ENCODE data around the gene PTPN5. TPM values are rescaled to one million over a fixed set of nuclear protein-coding genes. Genes with fewer than 3 reads are reported as not detected.

Gene PTPN5
- total and polyA plus RNA-seq, 4 donors = 18.0 to 92.8 (median 53.0) TPM

DNA sequence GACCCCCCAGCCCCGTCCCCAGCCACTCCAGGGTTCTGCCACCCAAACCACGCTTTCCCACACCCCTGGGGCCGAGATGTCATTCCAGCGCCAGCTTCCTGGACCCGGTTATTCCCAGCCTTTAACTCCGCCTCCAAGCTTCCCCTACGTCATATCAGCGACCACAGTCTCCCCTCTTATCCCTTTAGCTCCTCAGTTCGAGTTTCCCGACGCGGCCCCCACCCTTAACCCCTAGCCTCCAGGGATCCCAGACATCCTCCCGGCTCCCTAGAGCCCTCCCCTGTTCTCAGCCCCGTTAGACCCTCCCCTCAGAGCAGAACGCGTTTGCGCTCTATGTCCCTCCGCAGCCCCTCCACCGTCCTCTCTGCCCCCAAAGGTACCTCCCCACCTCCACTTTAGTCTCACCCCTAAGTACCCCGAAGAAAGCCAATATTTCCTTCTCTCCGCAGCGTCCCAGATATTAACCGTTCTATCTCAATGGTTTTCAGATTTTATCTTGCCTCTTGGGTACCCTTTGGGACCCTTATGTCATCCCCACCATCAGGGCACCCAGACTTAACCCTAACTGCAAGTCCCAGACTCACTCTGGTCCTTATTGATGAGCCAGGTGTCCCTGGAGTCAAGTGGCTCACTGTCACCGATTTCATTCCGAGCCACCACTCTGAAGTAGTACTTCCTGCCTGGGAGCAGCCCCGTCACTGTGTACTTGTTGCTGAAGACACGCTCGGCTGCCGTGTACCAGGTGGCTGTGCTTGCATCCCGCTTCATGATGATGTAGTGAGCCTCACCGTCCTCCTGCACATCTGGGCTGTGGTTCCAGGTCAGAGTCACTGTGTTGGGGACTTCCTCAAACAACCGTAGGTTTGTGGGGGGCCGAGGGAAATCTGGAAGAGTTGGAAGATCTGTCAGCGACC lies 85.0 kb downstream of the PTPN5 start:
- DNase-seq (ENCODE audit: low read depth in 4 of 6, low spot score in 6 of 6) = peak in 3 of 6 donors; percentile 62 to 94 (median 89)
- Histone ChIP-seq H3K27ac (ENCODE audit: low read depth, low read length) (peak overlapping the region; percentile 58), H3K27me3 (ENCODE audit: control insufficient read depth, insufficient read depth, low read length) (no peaks in the 10 kb centered on the region), H3K36me3 (ENCODE audit: control insufficient read depth, insufficient read depth, low read length) (peaks cover 18% of the 10 kb centered on the region), H3K4me3 (ENCODE audit: low read depth, low read length) (peak overlapping the region; percentile 53), H3K9me3 (ENCODE audit: control insufficient read depth, insufficient read depth, low read length) (no peaks in the 10 kb centered on the region), H3K4me1 (ENCODE audit: control insufficient read depth, insufficient read depth, low read length) (peaks cover 17% of the 10 kb centered on the region)
- WGBS (ENCODE audit: insufficient coverage) = 12% methylated on average over 31 of the region's 34 CpGs

- Histone ChIP-seq H3K27me3 (ENCODE audit: control insufficient read depth, insufficient read depth, low read length) (no peaks in the 10 kb centered on the region), H3K9me3 (ENCODE audit: control insufficient read depth, insufficient read depth, low read length) (no peaks in the 10 kb centered on the region), H3K36me3 (ENCODE audit: control insufficient read depth, insufficient read depth, low read length) (peaks cover 26% of the 10 kb centered on the region), H3K27ac (ENCODE audit: low read depth, low read length) (no peak overlapping the region), H3K4me1 (ENCODE audit: control insufficient read depth, insufficient read depth, low read length) (peaks cover 18% of the 10 kb centered on the region), H3K4me3 (ENCODE audit: low read depth, low read length) (peak overlapping the region; percentile 53)
- DNase-seq (ENCODE audit: low read depth in 4 of 6, low spot score in 6 of 6) = peak in 2 of 6 donors; percentile 53 to 58
- WGBS (ENCODE audit: insufficient coverage) = under 1% methylated on average over 42 of the region's 46 CpGs
These were observed 85.8 kb downstream of the PTPN5 start for GRCh38 chr11:18705651-18706281.

DNA sequence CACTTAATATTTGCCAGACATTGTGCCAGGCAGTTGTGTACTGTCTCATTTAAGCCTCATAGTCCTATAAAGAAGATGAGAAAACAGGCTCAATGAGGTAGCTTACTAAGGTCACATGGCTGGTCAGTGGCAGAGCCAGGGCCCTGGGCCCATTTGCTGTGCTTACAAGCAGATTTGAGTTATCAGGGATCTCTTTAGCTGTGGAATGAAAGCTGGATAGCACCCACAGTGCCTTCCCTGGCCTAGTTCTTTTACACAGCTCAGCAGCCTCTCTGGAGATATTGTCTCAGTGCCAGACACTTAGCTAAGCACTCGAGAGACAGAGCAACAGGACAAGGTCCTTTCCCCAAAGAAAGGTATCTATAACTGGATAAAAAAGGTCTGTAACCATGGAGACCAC lies 86.9 kb downstream of the PTPN5 start:
- WGBS (ENCODE audit: insufficient coverage) = no CpG with 5 or more reads among the region's 1 CpG
- Histone ChIP-seq H3K4me3 (ENCODE audit: low read depth, low read length) (no peak overlapping the region), H3K9me3 (ENCODE audit: control insufficient read depth, insufficient read depth, low read length) (no peaks in the 10 kb centered on the region), H3K27ac (ENCODE audit: low read depth, low read length) (no peak overlapping the region), H3K36me3 (ENCODE audit: control insufficient read depth, insufficient read depth, low read length) (peaks cover 30% of the 10 kb centered on the region), H3K4me1 (ENCODE audit: control insufficient read depth, insufficient read depth, low read length) (peaks cover 29% of the 10 kb centered on the region), H3K27me3 (ENCODE audit: control insufficient read depth, insufficient read depth, low read length) (no peaks in the 10 kb centered on the region)
- no peak for DNase-seq (ENCODE audit: low read depth in 4 of 6, low spot score in 6 of 6)

GRCh38 chr11:18704045-18704645 lies 87.5 kb downstream of the PTPN5 start:
- Histone ChIP-seq H3K27ac (ENCODE audit: low read depth, low read length) (no peak overlapping the region), H3K4me3 (ENCODE audit: low read depth, low read length) (no peak overlapping the region), H3K4me1 (ENCODE audit: control insufficient read depth, insufficient read depth, low read length) (peaks cover 34% of the 10 kb centered on the region), H3K27me3 (ENCODE audit: control insufficient read depth, insufficient read depth, low read length) (no peaks in the 10 kb centered on the region), H3K9me3 (ENCODE audit: control insufficient read depth, insufficient read depth, low read length) (no peaks in the 10 kb centered on the region), H3K36me3 (ENCODE audit: control insufficient read depth, insufficient read depth, low read length) (peaks cover 28% of the 10 kb centered on the region)
- 80% methylated on average over 5 of the region's 5 CpGs for WGBS (ENCODE audit: insufficient coverage)
- no peak for DNase-seq (ENCODE audit: low read depth in 4 of 6, low spot score in 6 of 6)

DNA sequence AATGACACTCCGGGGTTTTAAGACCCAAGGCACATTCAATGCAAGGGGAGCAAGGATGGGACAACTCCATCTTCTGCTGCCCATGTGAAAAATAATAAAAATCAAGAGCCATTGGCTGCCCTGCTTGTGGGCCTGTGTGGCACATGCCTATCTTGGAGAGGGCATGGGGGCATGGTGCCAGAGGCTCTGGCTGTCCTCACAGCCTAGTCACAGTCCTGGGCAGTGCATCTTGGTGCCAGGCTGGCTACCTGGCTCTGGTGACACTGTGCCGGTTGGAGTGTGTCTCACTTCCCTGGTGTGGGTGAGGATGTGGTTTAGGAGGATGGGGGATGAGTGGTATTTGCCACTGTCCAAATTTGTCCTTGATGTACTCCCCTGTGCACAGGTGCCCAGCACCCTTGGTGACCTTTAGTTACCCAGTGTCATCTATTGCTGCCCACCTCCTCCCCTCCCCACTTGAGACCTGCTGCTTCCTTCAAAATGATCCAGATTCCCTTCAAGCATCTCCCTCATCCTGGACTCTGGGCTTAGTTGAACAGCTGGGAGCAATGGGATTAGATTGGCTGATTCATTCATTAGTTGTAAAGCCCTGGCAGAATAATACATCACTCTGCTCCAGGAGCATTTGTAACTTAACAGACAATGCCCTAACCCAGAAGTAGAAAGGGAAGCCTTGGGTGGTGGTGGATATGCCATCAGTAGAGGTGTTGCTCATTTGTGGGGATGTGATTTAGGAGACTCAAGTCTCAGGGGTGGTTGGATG lies 88.4 kb downstream of the PTPN5 start:
- Histone ChIP-seq H3K27ac (ENCODE audit: low read depth, low read length) (no peak overlapping the region), H3K4me3 (ENCODE audit: low read depth, low read length) (no peak overlapping the region), H3K9me3 (ENCODE audit: control insufficient read depth, insufficient read depth, low read length) (no peaks in the 10 kb centered on the region), H3K27me3 (ENCODE audit: control insufficient read depth, insufficient read depth, low read length) (no peaks in the 10 kb centered on the region), H3K4me1 (ENCODE audit: control insufficient read depth, insufficient read depth, low read length) (peaks cover 36% of the 10 kb centered on the region), H3K36me3 (ENCODE audit: control insufficient read depth, insufficient read depth, low read length) (peaks cover 28% of the 10 kb centered on the region)
- 52% methylated on average over 2 of the region's 2 CpGs for WGBS (ENCODE audit: insufficient coverage)
- no peak for DNase-seq (ENCODE audit: low read depth in 4 of 6, low spot score in 6 of 6)

DNA sequence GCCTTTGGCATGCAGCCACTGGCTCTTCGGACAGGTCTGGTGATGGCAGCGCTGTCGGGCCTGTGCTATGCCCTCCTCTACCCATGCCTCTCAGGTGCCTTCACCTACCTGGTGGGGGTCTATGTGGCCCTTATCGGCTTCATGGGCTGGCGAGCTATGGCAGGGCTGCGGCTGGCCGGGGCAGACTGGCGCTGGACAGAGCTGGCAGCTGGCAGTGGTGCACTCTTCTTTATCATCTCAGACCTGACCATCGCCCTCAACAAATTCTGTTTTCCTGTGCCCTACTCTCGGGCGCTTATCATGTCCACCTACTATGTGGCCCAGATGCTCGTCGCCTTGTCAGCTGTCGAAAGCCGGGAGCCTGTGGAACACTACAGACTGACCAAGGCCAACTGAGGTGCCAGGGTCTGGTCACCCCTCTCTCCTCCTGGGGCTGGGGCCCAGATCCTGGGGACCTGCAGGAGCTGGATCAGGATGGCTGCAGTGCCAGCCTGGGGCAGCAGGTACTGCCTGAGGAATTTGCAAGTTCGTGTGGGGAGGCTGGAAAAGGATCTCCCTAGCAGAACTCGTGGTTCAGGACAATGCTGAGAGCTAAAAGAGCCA lies 89.9 kb downstream of the PTPN5 start:
- peaks cover 31% of the 10 kb centered on the region for H3K4me1 ChIP-seq (ENCODE audit: control insufficient read depth, insufficient read depth, low read length)
- H3K27me3 ChIP-seq (ENCODE audit: control insufficient read depth, insufficient read depth, low read length) = no peaks in the 10 kb centered on the region
- WGBS (ENCODE audit: insufficient coverage) = 96% methylated on average over 17 of the region's 17 CpGs
- DNase-seq (ENCODE audit: low read depth in 4 of 6, low spot score in 6 of 6) = no peak
- no peaks in the 10 kb centered on the region for H3K9me3 ChIP-seq (ENCODE audit: control insufficient read depth, insufficient read depth, low read length)
- H3K36me3 ChIP-seq (ENCODE audit: control insufficient read depth, insufficient read depth, low read length) = peaks cover 28% of the 10 kb centered on the region
- H3K27ac ChIP-seq (ENCODE audit: low read depth, low read length) = no peak overlapping the region
- H3K4me3 ChIP-seq (ENCODE audit: low read depth, low read length) = no peak overlapping the region

DNA sequence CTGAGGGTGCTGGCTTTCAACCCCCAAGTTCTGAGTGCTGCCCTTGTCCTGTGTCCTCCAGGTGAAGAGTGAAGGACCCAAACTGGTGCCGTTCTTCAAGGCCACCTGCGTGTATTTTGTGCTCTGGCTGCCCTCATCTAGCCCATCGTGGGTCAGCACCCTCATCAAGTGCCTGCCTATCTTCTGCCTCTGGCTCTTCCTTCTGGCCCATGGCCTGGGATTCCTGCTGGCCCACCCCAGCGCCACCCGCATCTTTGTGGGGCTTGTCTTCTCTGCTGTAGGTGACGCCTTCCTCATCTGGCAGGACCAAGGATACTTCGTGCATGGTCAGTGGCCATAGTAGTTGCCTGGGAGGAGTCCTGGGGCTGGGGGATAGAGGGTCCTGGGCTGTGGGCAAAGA lies 90.7 kb downstream of the PTPN5 start:
- no peak for DNase-seq (ENCODE audit: low read depth in 4 of 6, low spot score in 6 of 6)
- no peak overlapping the region for H3K27ac ChIP-seq (ENCODE audit: low read depth, low read length)
- H3K27me3 ChIP-seq (ENCODE audit: control insufficient read depth, insufficient read depth, low read length) = no peaks in the 10 kb centered on the region

DNA sequence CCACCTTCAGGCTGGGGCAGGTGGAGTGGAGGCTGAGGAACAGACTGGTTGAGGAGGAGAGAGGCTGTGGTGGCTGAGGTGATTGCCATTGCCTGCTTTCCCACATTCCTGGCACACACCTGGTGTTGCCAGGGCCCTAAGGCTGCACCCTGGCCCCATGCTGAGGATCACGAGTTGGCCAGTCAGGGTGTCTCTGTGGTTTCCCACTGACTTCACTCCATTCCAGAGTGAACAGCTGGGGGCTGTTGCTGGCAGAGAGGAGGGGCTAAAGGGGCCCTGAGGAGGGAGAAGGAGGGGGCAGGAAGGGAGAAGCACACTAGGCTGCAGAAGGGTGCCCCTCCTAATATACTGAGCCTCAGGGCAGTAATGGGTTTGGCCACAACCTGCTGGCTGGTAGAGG lies 91.2 kb downstream of the PTPN5 start:
- Histone ChIP-seq H3K27ac (ENCODE audit: low read depth, low read length) (no peak overlapping the region), H3K4me3 (ENCODE audit: low read depth, low read length) (no peak overlapping the region), H3K27me3 (ENCODE audit: control insufficient read depth, insufficient read depth, low read length) (no peaks in the 10 kb centered on the region), H3K36me3 (ENCODE audit: control insufficient read depth, insufficient read depth, low read length) (peaks cover 28% of the 10 kb centered on the region), H3K9me3 (ENCODE audit: control insufficient read depth, insufficient read depth, low read length) (no peaks in the 10 kb centered on the region), H3K4me1 (ENCODE audit: control insufficient read depth, insufficient read depth, low read length) (peaks cover 23% of the 10 kb centered on the region)
- DNase-seq (ENCODE audit: low read depth in 4 of 6, low spot score in 6 of 6) = no peak
- WGBS (ENCODE audit: insufficient coverage) = 67% methylated on average over 1 of the region's 1 CpG

More for the DNA sequence above, 90.7 kb downstream of the PTPN5 start:
- 94% methylated on average over 7 of the region's 7 CpGs for WGBS (ENCODE audit: insufficient coverage)
- Histone ChIP-seq H3K36me3 (ENCODE audit: control insufficient read depth, insufficient read depth, low read length) (peaks cover 28% of the 10 kb centered on the region), H3K9me3 (ENCODE audit: control insufficient read depth, insufficient read depth, low read length) (no peaks in the 10 kb centered on the region), H3K4me1 (ENCODE audit: control insufficient read depth, insufficient read depth, low read length) (peaks cover 28% of the 10 kb centered on the region), H3K4me3 (ENCODE audit: low read depth, low read length) (no peak overlapping the region)

DNA sequence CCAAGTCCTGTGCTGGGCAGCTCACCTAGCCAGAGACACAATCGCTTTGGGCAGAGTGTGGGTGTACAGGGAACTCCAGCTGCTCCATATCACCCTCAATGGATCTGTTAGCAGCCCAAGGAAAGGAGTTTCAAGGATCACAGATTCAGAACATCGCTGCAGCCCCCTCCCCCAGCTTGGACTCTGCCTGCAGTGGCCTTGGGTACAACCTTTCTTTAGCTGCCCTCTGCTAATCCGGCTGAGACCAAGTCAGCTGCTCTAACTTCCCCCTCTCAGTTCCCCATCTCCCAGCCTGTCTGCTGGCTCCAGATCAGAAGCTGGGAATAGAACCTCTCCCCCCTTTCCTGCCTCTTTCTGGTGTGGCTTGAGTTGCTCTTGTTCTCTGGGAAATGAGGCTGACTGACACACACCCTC lies 91.7 kb downstream of the PTPN5 start:
- no peak overlapping the region for H3K4me3 ChIP-seq (ENCODE audit: low read depth, low read length)
- H3K36me3 ChIP-seq (ENCODE audit: control insufficient read depth, insufficient read depth, low read length) = peaks cover 28% of the 10 kb centered on the region
- 57% methylated on average over 3 of the region's 3 CpGs for WGBS (ENCODE audit: insufficient coverage)
- no peak overlapping the region for H3K27ac ChIP-seq (ENCODE audit: low read depth, low read length)
- DNase-seq (ENCODE audit: low read depth in 4 of 6, low spot score in 6 of 6) = peak in 1 of 6 donors; percentile 28
- peaks cover 23% of the 10 kb centered on the region for H3K4me1 ChIP-seq (ENCODE audit: control insufficient read depth, insufficient read depth, low read length)
- no peaks in the 10 kb centered on the region for H3K27me3 ChIP-seq (ENCODE audit: control insufficient read depth, insufficient read depth, low read length)
- H3K9me3 ChIP-seq (ENCODE audit: control insufficient read depth, insufficient read depth, low read length) = no peaks in the 10 kb centered on the region

Measured in spinal cord (tissue), 10 donors.